Natural killer cell (primary cell): ENCODE data around the gene SLC35B2. TPM values are rescaled to one million over a fixed set of nuclear protein-coding genes. Genes with fewer than 3 reads are reported as not detected.

ENCODE experiments used
- ATAC-seq, 3 donors: fragments of 150-1000 bp in 2 of 3; fragments of 200-7000 bp in 1 of 3; cut with Tn5 transposase; 1 replicate in 1 of 3; 2 replicates in 2 of 3; pipeline ENCODE4 v1.10.0; 2021; ENCODE audit warnings: mild to moderate bottlenecking in 2 of 3, moderate library complexity in 2 of 3
- DNase-seq, 2 donors: peaks; one replicate each; pipeline versions ENCODE4 v3.0.0 to v3.0.0-alpha.2; 2013 to 2021; ENCODE audit warnings: mixed read lengths in 1 of 2
- H3K27ac ChIP-seq: one replicate; pipeline ENCODE4 v1.5.1; 2013; ENCODE audit warnings: mild to moderate bottlenecking, low read length
- H3K27me3 ChIP-seq: one replicate; pipeline ENCODE4 v1.6.1; 2013; ENCODE audit warnings: low read length; ENCODE audit not compliant: control insufficient read depth, insufficient read depth
- H3K36me3 ChIP-seq: one replicate; pipeline ENCODE4 v1.6.1; 2013; ENCODE audit warnings: low read length; ENCODE audit not compliant: control insufficient read depth, insufficient read depth
- H3K4me1 ChIP-seq: one replicate; pipeline ENCODE4 v1.6.1; 2013; ENCODE audit warnings: low read length; ENCODE audit not compliant: control insufficient read depth, insufficient read depth
- H3K4me3 ChIP-seq: one replicate; pipeline ENCODE4 v1.5.1; 2013; ENCODE audit warnings: low read length
- H3K9me3 ChIP-seq: one replicate; pipeline ENCODE4 v1.6.1; 2013; ENCODE audit warnings: low read length; ENCODE audit not compliant: control insufficient read depth, insufficient read depth
- H3K27ac Mint-ChIP-seq, 2 donors: one replicate each; pipeline ENCODE4 v1.8.0; 2022; ENCODE audit warnings: mild to moderate bottlenecking in 2 of 2, mixed read lengths in 2 of 2, moderate library complexity in 1 of 2
- H3K27me3 Mint-ChIP-seq, 2 donors: one replicate each; pipeline ENCODE4 v1.8.0; 2022; ENCODE audit warnings: low read depth in 2 of 2, mixed read lengths in 2 of 2
- H3K36me3 Mint-ChIP-seq: one replicate; pipeline ENCODE4 v1.8.0; 2022; ENCODE audit warnings: mixed read lengths
- H3K4me1 Mint-ChIP-seq, 2 donors: one replicate each; pipeline ENCODE4 v1.8.0; 2022; ENCODE audit warnings: mixed read lengths in 2 of 2
- H3K4me3 Mint-ChIP-seq: one replicate; pipeline ENCODE4 v1.8.0; 2022; ENCODE audit warnings: mild to moderate bottlenecking, moderate library complexity, mixed read lengths
- H3K9me3 Mint-ChIP-seq, 2 donors: one replicate each; pipeline ENCODE4 v1.8.0; 2022; ENCODE audit warnings: mixed read lengths in 2 of 2
- WGBS: methylation state at CpG from one replicate; pipeline ENCODE4 v1.1.7; 2013; ENCODE audit warnings: missing lambda C conversion rate; ENCODE audit not compliant: insufficient coverage; 5-methylcytosine and 5-hydroxymethylcytosine counted together
- intact Hi-C: fragments of 100-400 bp; cut with micrococcal nuclease; formaldehyde crosslinking; loops from one replicate; pipeline ENCODE4 v1.14.2; 2022
- total RNA-seq, 4 donors: library from RNA; stranded (reverse); fragments of 120-200 nt in 1 of 4; gene quantifications; one replicate each; pipeline versions ENCODE4 v1.2.3 to v1.2.4, GENCODE V29; 2013 to 2022
- TF ChIP-seq, protein P1 (sequence below): fragments of 200-600 bp; IDR thresholded peaks from one replicate; pipeline ENCODE4 v1.8.0; 2022; ENCODE audit warnings: antibody characterized with exemption

SLC35B2 gene
- total RNA-seq, 3 donors from 2014 or later (not counting 1 experiment from before 2014, with no cell fraction given) = 20.9 to 27.7 (median 26.8) TPM

DNA sequence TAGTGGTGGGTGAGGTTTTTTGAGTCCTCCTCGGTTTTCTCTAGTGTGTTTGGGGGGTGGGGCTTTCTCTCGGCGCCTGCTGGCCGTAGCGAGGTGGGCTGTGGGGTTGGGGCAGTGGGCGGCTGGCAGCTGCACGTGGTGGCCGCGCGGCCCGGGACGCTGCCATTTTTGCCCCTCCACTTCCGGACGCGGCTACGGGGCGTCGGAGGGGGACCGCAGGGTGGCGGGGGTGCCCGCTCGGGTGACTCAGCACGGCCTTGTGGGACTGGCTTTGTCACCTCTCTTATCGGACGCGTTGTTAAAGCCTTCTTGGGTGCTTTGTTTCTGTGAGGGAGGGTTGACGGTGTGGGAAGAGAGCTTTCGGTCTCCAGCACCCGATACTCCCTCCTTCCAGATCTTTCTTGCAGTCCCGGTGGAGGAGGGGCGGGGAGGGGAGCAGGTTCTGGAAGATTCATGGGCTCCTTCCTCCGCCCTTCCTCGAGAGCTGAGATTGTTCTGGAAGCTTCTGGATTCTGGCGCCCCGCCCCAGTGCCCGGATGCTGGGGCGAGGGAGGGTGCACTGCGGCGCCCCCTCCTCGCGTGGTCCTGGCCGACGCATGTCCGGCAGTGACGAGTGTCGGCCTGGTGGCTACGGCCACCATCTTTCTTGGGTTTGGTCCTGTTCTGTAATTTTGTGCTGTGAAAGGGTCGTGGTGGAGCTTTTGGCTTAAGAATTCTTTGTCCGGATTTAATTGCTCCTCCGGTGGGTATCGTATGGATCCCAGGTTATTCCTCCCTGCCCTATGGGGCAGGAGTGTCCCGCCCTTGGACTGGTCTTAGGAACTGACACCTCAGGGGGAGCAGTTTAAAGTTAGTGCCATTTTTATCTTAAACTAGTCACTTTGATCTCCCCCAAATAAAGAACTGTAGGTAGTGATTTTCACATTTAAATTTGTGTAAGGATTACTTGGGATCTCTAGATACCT lies 9.7 kb downstream of the SLC35B2 start:
- peaks cover 38 to 46% of the 10 kb centered on the region in 2 donors for H3K4me1 Mint-ChIP-seq
- Histone ChIP-seq H3K27ac (peak overlapping the region; percentile 98), H3K4me1 (peaks cover 23% of the 10 kb centered on the region), H3K27me3 (no peaks in the 10 kb centered on the region), H3K4me3 (peak overlapping the region; percentile 97), H3K9me3 (no peaks in the 10 kb centered on the region), H3K36me3 (peaks cover 39% of the 10 kb centered on the region)
- no peaks in the 10 kb centered on the region for H3K27me3 Mint-ChIP-seq
- H3K9me3 Mint-ChIP-seq = no peaks in the 10 kb centered on the region
- peak overlapping the region; percentile 99 for H3K27ac Mint-ChIP-seq
- TF ChIP-seq, protein P1, sequence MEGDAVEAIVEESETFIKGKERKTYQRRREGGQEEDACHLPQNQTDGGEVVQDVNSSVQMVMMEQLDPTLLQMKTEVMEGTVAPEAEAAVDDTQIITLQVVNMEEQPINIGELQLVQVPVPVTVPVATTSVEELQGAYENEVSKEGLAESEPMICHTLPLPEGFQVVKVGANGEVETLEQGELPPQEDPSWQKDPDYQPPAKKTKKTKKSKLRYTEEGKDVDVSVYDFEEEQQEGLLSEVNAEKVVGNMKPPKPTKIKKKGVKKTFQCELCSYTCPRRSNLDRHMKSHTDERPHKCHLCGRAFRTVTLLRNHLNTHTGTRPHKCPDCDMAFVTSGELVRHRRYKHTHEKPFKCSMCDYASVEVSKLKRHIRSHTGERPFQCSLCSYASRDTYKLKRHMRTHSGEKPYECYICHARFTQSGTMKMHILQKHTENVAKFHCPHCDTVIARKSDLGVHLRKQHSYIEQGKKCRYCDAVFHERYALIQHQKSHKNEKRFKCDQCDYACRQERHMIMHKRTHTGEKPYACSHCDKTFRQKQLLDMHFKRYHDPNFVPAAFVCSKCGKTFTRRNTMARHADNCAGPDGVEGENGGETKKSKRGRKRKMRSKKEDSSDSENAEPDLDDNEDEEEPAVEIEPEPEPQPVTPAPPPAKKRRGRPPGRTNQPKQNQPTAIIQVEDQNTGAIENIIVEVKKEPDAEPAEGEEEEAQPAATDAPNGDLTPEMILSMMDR = no peak
- H3K4me3 Mint-ChIP-seq = peak overlapping the region; percentile 100
- peak; percentile 92 to 94 for DNase-seq
- peaks cover 18% of the 10 kb centered on the region for H3K36me3 Mint-ChIP-seq
- under 1% methylated on average over 45 of the region's 52 CpGs for WGBS
- intact Hi-C loops = loop anchor here (1.0 to 5.0 kb wide), 4 partner anchors 10 to 1075 kb away; partner anchors contain the start of genes NFKBIE, SLC35B2 and SRF
- peak; percentile 64 to 87 (median 75) for ATAC-seq

DNA sequence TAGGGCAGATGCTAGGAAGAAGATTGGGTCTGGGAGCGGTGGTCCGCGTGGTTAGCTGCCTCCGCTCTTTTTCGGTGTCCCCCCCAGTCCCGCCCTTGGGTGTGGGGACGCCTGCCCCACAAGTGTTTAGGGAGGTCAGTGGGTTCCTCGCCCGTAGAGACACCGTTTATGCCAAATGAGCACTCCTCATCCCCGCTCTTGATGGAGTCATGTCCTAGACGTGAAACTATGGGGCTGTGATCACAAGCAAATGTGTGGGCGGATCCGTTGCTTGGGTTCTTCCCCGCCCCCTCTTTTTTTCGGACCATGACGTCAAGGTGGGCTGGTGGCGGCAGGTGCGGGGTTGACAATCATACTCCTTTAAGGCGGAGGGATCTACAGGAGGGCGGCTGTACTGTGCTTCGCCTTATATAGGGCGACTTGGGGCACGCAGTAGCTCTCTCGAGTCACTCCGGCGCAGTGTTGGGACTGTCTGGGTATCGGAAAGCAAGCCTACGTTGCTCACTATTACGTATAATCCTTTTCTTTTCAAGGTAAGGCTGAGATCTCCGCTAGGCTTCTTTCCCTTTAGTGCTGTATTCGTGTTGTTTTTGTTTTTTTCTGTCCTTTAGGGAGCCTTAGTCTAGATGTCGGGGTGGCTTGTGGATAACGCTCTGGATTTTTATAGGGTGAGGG lies 10.5 kb downstream of the SLC35B2 start, which contains the start of gene HSP90AB1:
TSS of gene HSP90AB1 (plus strand) at position 439 of the 675 bp plus-strand sequence. CDS start 1,529 bp downstream, outside the sequence.
- Histone ChIP-seq H3K9me3 (no peaks in the 10 kb centered on the region), H3K4me1 (peaks cover 23% of the 10 kb centered on the region), H3K27ac (peak within 1 kb of the TSS; percentile 98), H3K27me3 (no peaks in the 10 kb centered on the region), H3K36me3 (peaks cover 32% of the 10 kb centered on the region), H3K4me3 (peak within 1 kb of the TSS; percentile 97)
- H3K4me3 Mint-ChIP-seq = peak within 1 kb of the TSS; percentile 100
- DNase-seq (peak; percentile 90 to 98), ATAC-seq (peak; percentile 76 to 93 (median 81))
- H3K4me1 Mint-ChIP-seq = peaks cover 38 to 46% of the 10 kb centered on the region in 2 donors
- H3K9me3 Mint-ChIP-seq = no peaks in the 10 kb centered on the region
- H3K27ac Mint-ChIP-seq = peak within 1 kb of the TSS; percentile 99
- H3K36me3 Mint-ChIP-seq = peaks cover 18% of the 10 kb centered on the region
- TF ChIP-seq, protein P1 = no peak
- intact Hi-C loops = loop anchor here (1.0 to 5.0 kb wide), 4 partner anchors 9 to 1074 kb away; partner anchors contain the start of genes NFKBIE, SLC35B2 and SRF
- no peaks in the 10 kb centered on the region for H3K27me3 Mint-ChIP-seq
- 0% methylated on average over 34 of the region's 34 CpGs for WGBS

DNA sequence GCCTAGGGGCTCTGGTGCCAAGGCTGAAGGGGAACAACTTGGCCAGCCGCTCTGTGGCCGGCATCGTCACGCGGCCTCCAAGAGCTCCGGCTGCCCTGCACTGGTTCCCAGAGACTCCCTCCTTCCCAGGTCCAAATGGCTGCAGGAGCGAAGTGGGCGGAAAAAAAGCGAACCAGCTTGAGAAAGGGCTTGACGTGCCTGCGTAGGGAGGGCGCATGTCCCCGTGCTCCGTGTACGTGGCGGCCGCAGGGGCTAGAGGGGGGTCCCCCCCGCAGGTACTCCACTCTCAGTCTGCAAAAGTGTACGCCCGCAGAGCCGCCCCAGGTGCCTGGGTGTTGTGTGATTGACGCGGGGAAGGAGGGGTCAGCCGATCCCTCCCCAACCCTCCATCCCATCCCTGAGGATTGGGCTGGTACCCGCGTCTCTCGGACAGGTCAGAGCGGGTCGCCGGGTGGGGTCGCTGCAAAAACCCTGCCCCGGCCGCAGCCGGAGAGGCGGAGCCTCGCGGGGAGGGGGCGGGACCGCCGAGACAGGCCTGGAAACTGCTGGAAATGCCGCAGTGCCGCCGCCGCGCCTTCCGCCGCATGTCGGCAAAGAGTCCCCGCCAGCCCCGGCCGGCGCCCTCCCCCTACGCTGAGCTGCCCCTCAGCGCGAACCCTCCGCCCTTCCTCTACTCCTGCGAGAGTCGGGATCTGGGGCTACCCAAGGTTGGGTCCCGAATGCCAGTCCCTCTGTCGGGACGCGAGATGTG lies 11.2 kb downstream of the SLC35B2 start:
- peaks cover 25% of the 10 kb centered on the region for H3K36me3 ChIP-seq
- intact Hi-C loops = loop anchor here (5.0 kb wide), 1 partner anchor 1074 kb away; the partner anchor contains the start of gene SRF
- 1% methylated on average over 62 of the region's 62 CpGs for WGBS
- peak; percentile 24 to 45 (median 31) for ATAC-seq
- H3K4me1 ChIP-seq = peaks cover 23% of the 10 kb centered on the region
- Mint-ChIP-seq H3K9me3 (no peaks in the 10 kb centered on the region), H3K4me1 (peaks cover 38 to 46% of the 10 kb centered on the region in 2 donors), H3K4me3 (peak overlapping the region; percentile 100), H3K27ac (peak overlapping the region; percentile 99), H3K27me3 (no peaks in the 10 kb centered on the region), H3K36me3 (peaks cover 18% of the 10 kb centered on the region)
- TF ChIP-seq, protein P1 = no peak
- H3K27ac ChIP-seq = peak overlapping the region; percentile 98
- peak overlapping the region; percentile 97 for H3K4me3 ChIP-seq
- DNase-seq = peak; percentile 80 to 88
- no peaks in the 10 kb centered on the region for H3K9me3 ChIP-seq
- H3K27me3 ChIP-seq = no peaks in the 10 kb centered on the region
